Naive thymus-derived CD4-positive, alpha-beta T cell (primary cell): ENCODE results near the gene TMPRSS4. TPM values are rescaled to one million over a fixed set of nuclear protein-coding genes. Genes with fewer than 3 reads are reported as not detected.

Experiments used
- ATAC-seq: fragments of 150-1000 bp; cut with Tn5 transposase; 2 replicates; pipeline ENCODE4 v1.10.0; 2021; ENCODE audit warnings: mild to moderate bottlenecking, moderate library complexity
- CTCF ChIA-PET: fragments of 350-600 bp; sonication (Branson Sonifier 250); formaldehyde crosslinking; loops from one replicate; lab custom pipeline; 2021; ENCODE audit warnings: antibody characterized with exemption; lab: Charles Lee
- POLR2A ChIA-PET: fragments of 350-600 bp; sonication (Branson Sonifier 250); formaldehyde crosslinking; loops from one replicate; lab custom pipeline; 2021; ENCODE audit warnings: antibody characterized with exemption, inconsistent platforms; lab: Charles Lee
- DNase-seq, 9 donors: peaks; one replicate each; pipeline versions ENCODE4 v3.0.0 to v3.0.0-alpha.2; 2020 to 2022; ENCODE audit warnings: mixed read lengths in 1 of 9
- H3K27ac ChIP-seq: one replicate; pipeline ENCODE4 v1.7.0; 2013; ENCODE audit warnings: mild to moderate bottlenecking, low read depth, low read length, moderate library complexity
- H3K27me3 ChIP-seq, 2 donors: one replicate each; pipeline ENCODE4 v1.7.0; 2013; ENCODE audit warnings: low read length in 2 of 2, mild to moderate bottlenecking in 2 of 2, moderate library complexity in 2 of 2; ENCODE audit not compliant: control insufficient read depth in 2 of 2, insufficient read depth in 2 of 2
- H3K36me3 ChIP-seq, 3 experiments: 1 replicate in 2 of 3; 2 replicates in 1 of 3; pipeline ENCODE4 v1.7.0; 2013; ENCODE audit warnings: low read length in 3 of 3, mild to moderate bottlenecking in 3 of 3, moderate library complexity in 1 of 3; ENCODE audit not compliant: insufficient read depth in 3 of 3, control insufficient read depth in 2 of 3
- H3K4me1 ChIP-seq, 2 donors: one replicate each; pipeline ENCODE4 v1.7.0; 2013; ENCODE audit warnings: low read length in 2 of 2, mild to moderate bottlenecking in 2 of 2, moderate library complexity in 1 of 2; ENCODE audit not compliant: control insufficient read depth in 2 of 2, insufficient read depth in 2 of 2
- H3K4me3 ChIP-seq: 2 replicates; pipeline ENCODE4 v1.7.0; 2013; ENCODE audit warnings: mild to moderate bottlenecking, low read length
- H3K9me3 ChIP-seq, 3 experiments: 1 replicate in 2 of 3; 2 replicates in 1 of 3; pipeline ENCODE4 v1.7.0; 2013; ENCODE audit warnings: low read length in 3 of 3; ENCODE audit not compliant: control insufficient read depth in 2 of 3
- H3K27ac Mint-ChIP-seq, 9 donors: one replicate each; pipeline ENCODE4 v1.8.0; 2020 to 2022; ENCODE audit warnings: mixed read lengths in 9 of 9, mild to moderate bottlenecking in 8 of 9, moderate library complexity in 5 of 9, inconsistent platforms in 2 of 9
- H3K27me3 Mint-ChIP-seq, 5 donors: one replicate each; pipeline ENCODE4 v1.8.0; 2021 to 2022; ENCODE audit warnings: mixed read lengths in 5 of 5, mild to moderate bottlenecking in 1 of 5
- H3K36me3 Mint-ChIP-seq, 5 donors: one replicate each; pipeline ENCODE4 v1.8.0; 2020 to 2022; ENCODE audit warnings: mixed read lengths in 5 of 5, mild to moderate bottlenecking in 3 of 5, inconsistent platforms in 1 of 5
- H3K4me1 Mint-ChIP-seq, 7 donors: one replicate each; pipeline ENCODE4 v1.8.0; 2020 to 2022; ENCODE audit warnings: mixed read lengths in 7 of 7, mild to moderate bottlenecking in 3 of 7, inconsistent platforms in 1 of 7
- H3K4me3 Mint-ChIP-seq, 10 donors: one replicate each; pipeline ENCODE4 v1.8.0; 2020 to 2022; ENCODE audit warnings: mild to moderate bottlenecking in 10 of 10, mixed read lengths in 10 of 10, moderate library complexity in 6 of 10, inconsistent platforms in 2 of 10
- H3K9me3 Mint-ChIP-seq, 11 donors: one replicate each; pipeline ENCODE4 v1.8.0; 2020 to 2022; ENCODE audit warnings: mixed read lengths in 11 of 11, mild to moderate bottlenecking in 4 of 11, inconsistent platforms in 1 of 11, moderate library complexity in 1 of 11
- intact Hi-C, 2 donors: fragments of 100-400 bp; cut with micrococcal nuclease; formaldehyde crosslinking; loops; one replicate each; pipeline ENCODE4 v1.15.1; 2023
- polyA plus RNA-seq, 2 donors: library from polyadenylated mRNA; unstranded; fragments of 300-500 nt; fragmentation: Illumina TruSeq; gene quantifications; one replicate each; pipeline ENCODE4 v1.2.3, GENCODE V29; 2021
- total RNA-seq, 6 experiments: library from RNA in 5 of 6; stranded (reverse) in 5 of 6; gene quantifications; 1 replicate in 5 of 6; 2 replicates in 1 of 6; pipeline ENCODE4 v1.2.3 and lab custom pipeline; 2021 to 2026

The TMPRSS4 gene
- total and polyA plus RNA-seq, 7 experiments from 2014 or later = not detected

DNA sequence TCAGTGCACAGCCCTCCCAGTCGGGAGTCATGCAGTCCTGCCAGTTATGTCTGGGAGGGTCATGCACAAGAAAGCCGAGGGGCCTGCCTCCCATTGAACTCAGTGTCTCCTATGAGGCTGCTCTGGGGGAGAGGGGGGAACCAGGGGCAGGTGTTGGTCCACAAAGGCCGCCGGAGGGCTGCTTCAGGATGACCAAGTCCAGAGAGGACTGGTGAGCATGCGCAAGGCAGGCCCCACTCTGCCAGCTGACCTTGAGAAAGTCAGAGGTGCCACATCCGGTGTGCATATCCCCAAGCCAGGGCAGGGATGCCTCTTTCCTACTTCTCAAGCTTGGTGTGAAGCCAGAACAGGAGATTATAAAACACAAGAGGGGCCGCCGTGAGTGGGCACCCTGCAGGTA, 71.4 kb downstream of the TMPRSS4 start:
- Mint-ChIP-seq H3K9me3 (no peaks in the 10 kb centered on the region), H3K36me3 (no peaks in the 10 kb centered on the region), H3K4me3 (no peak overlapping the region), H3K27me3 (peaks cover 30 to 78% (median 48%) of the 10 kb centered on the region in 5 donors), H3K27ac (no peak overlapping the region), H3K4me1 (peaks cover 0 to 13% (median 5%) of the 10 kb centered on the region in 7 donors)
- CTCF ChIA-PET = interaction anchor here (0.6 to 1.3 kb wide), 2 partner anchors 12 to 23 kb away, joined by 3 to 8 read pairs; no protein-coding TSS in a partner anchor
- H3K4me1 ChIP-seq = peaks cover 0 to 2% of the 10 kb centered on the region in 2 donors
- DNase-seq = no peak
- no peak overlapping the region for H3K4me3 ChIP-seq
- no peaks in the 10 kb centered on the region for H3K9me3 ChIP-seq
- POLR2A ChIA-PET = no interaction called here
- peaks cover 5 to 8% of the 10 kb centered on the region in 2 donors for H3K27me3 ChIP-seq
- intact Hi-C loops = loop anchor here in 1 of 2 donors (5.0 kb wide), 1 partner anchor 209 kb away; the partner anchor contains the start of gene UBE4A
- no peak for ATAC-seq
- no peaks in the 10 kb centered on the region for H3K36me3 ChIP-seq
- H3K27ac ChIP-seq = no peak overlapping the region

DNA sequence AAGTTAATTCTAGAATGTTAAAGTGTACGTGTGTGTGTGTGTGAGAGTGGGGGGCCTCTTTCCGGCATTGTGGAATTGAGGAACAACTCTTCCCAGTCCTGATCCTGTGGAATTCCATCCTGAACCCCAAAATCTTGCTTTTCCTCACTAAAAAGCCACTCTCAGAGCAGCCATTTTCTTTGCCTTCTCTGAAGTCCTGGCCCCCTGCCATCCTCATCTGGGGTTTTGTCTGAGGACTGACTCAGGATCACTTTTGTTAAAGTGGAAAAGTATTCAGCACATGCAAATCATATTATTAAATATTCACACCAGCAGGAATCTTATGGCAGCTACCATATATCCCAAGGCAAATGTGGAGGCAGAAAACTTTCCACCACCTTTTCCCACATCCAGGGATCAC, 72.0 kb downstream of the TMPRSS4 start:
- H3K27ac Mint-ChIP-seq = no peak overlapping the region
- H3K27me3 Mint-ChIP-seq = peaks cover 30 to 79% (median 47%) of the 10 kb centered on the region in 5 donors
- H3K27me3 ChIP-seq = peaks cover 5 to 9% of the 10 kb centered on the region in 2 donors
- ATAC-seq = no peak
- H3K9me3 Mint-ChIP-seq = no peaks in the 10 kb centered on the region
- intact Hi-C loops = loop anchor here in 1 of 2 donors (5.0 kb wide), 1 partner anchor 208 kb away; the partner anchor contains the start of gene UBE4A
- POLR2A ChIA-PET = no interaction called here
- no peak overlapping the region for H3K27ac ChIP-seq
- no peaks in the 10 kb centered on the region for H3K9me3 ChIP-seq
- peaks cover 0 to 17% (median 9%) of the 10 kb centered on the region in 7 donors for H3K4me1 Mint-ChIP-seq
- DNase-seq = no peak
- H3K4me3 Mint-ChIP-seq = no peak overlapping the region
- CTCF ChIA-PET = interaction anchor here (0.6 to 1.3 kb wide), 3 partner anchors 12 to 29 kb away, joined by 3 to 8 read pairs (median 3); no protein-coding TSS in a partner anchor
- H3K4me1 ChIP-seq = peaks cover 0 to 3% of the 10 kb centered on the region in 2 donors
- H3K36me3 Mint-ChIP-seq = no peaks in the 10 kb centered on the region
- H3K4me3 ChIP-seq = no peak overlapping the region
- no peaks in the 10 kb centered on the region for H3K36me3 ChIP-seq

DNA sequence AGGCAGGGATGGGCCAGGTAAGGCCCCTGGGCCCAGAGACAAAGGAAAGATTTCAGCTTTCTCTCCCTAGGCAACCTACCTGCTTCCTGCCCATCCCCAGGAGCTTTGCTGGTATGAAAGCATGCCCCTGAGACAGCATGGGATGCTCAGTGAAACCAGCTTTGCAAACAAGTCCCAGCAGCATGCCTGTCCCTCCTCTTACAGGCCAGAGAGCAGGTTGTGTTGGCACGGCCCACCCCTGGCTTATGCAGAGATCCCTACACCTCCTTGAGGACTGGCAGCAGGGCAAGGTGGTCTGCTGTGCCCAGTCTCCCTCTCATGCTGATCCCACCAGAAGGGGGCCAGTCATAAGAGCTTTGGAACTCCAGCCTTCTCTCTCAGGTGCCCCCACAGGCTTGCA, 72.6 kb downstream of the TMPRSS4 start:
- ChIA-PET CTCF (interaction anchor here (0.9 kb wide), 1 partner anchor 29 kb away, joined by 3 read pairs; no protein-coding TSS in a partner anchor), POLR2A (no interaction called here)
- no peaks in the 10 kb centered on the region for H3K9me3 ChIP-seq
- peaks cover 5 to 16% of the 10 kb centered on the region in 2 donors for H3K27me3 ChIP-seq
- Mint-ChIP-seq H3K9me3 (no peaks in the 10 kb centered on the region), H3K36me3 (no peaks in the 10 kb centered on the region), H3K4me1 (peaks cover 0 to 18% (median 11%) of the 10 kb centered on the region in 7 donors), H3K27ac (no peak overlapping the region), H3K27me3 (peaks cover 30 to 79% (median 47%) of the 10 kb centered on the region in 5 donors), H3K4me3 (no peak overlapping the region)
- H3K4me3 ChIP-seq = no peak overlapping the region
- DNase-seq (no peak), ATAC-seq (no peak)
- intact Hi-C loops = loop anchor here in 1 of 2 donors (5.0 kb wide), 1 partner anchor 208 kb away; the partner anchor contains the start of gene UBE4A
- H3K36me3 ChIP-seq = no peaks in the 10 kb centered on the region
- H3K4me1 ChIP-seq = peaks cover 0 to 3% of the 10 kb centered on the region in 2 donors
- H3K27ac ChIP-seq = no peak overlapping the region

DNA sequence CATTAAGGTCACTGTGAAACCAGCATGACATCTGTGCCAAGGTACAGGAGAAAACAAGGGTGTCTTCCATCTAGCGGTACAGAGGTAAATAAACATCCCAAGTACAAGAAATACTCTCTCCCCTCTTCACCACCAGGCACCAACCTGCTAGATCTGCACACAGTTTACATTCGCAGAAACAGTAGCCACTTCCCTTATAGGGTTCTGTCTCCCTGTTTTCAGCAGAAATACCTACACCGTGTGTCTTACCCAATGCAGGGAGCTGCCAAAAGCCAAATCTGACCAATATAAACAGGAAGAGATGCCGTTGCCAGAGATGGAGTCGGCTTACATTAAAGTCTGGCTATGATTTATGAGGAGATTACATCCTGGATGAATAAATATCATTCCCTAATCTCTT, 74.6 kb downstream of the TMPRSS4 start:
- no peaks in the 10 kb centered on the region for H3K9me3 ChIP-seq
- H3K27me3 ChIP-seq = peaks cover 5 to 16% of the 10 kb centered on the region in 2 donors
- H3K27ac ChIP-seq = no peak overlapping the region
- H3K4me1 ChIP-seq = peaks cover 0 to 3% of the 10 kb centered on the region in 2 donors
- peaks cover 41 to 89% (median 56%) of the 10 kb centered on the region in 5 donors for H3K27me3 Mint-ChIP-seq
- H3K27ac Mint-ChIP-seq = no peak overlapping the region
- H3K4me3 ChIP-seq = no peak overlapping the region
- ChIA-PET CTCF (interaction anchor here (0.6 kb wide), 1 partner anchor 92 kb away, joined by 3 read pairs; no protein-coding TSS in a partner anchor), POLR2A (no interaction called here)
- no peak for ATAC-seq
- H3K4me3 Mint-ChIP-seq = peak overlapping the region in 5 of 10 donors; percentile 5 to 50 (median 24)
- intact Hi-C loops = no loop called here
- H3K4me1 Mint-ChIP-seq = peaks cover 0 to 12% (median 8%) of the 10 kb centered on the region in 7 donors
- H3K36me3 Mint-ChIP-seq = no peaks in the 10 kb centered on the region
- H3K9me3 Mint-ChIP-seq = no peaks in the 10 kb centered on the region
- H3K36me3 ChIP-seq = no peaks in the 10 kb centered on the region
- DNase-seq = no peak

DNA sequence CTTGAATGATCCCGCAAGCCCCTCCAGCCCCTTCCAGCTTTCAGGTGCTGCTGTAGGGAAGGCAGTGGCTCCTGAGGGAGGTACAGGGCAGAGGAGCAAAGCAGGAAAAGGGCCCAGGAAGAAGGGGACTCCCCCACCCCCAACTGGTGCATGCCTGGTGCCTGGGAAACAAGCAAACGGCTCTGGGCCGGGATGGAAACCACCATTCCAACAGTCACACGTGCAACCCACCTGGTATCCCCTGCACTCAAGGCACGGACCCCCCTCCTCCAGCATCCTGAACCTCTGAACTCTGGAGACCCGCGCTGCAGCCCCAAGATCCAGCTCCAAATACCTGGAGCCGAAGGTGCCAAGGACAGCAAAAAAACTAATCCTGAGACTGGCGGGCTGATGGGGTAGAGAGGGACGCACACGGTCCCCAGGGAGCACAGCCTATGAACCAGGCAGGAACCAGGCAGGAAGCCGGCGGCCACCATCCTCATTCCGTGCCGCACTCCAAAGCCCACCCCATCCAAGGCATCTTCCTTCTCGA, 75.2 kb downstream of the TMPRSS4 start:
- DNase-seq (no peak), ATAC-seq (no peak)
- ChIA-PET POLR2A (no interaction called here), CTCF (interaction anchor here (0.6 kb wide), 1 partner anchor 91 kb away, joined by 3 read pairs; no protein-coding TSS in a partner anchor)
- intact Hi-C loops = no loop called here
- Mint-ChIP-seq H3K4me1 (peaks cover 6 to 17% (median 11%) of the 10 kb centered on the region in 7 donors), H3K4me3 (peak overlapping the region in 7 of 10 donors; percentile 18 to 75 (median 32)), H3K27ac (no peak overlapping the region), H3K27me3 (peaks cover 45 to 94% (median 59%) of the 10 kb centered on the region in 5 donors), H3K36me3 (no peaks in the 10 kb centered on the region), H3K9me3 (no peaks in the 10 kb centered on the region)
- peaks cover 2 to 16% of the 10 kb centered on the region in 2 donors for H3K27me3 ChIP-seq
- H3K36me3 ChIP-seq = no peaks in the 10 kb centered on the region
- no peak overlapping the region for H3K4me3 ChIP-seq
- peaks cover 0 to 3% of the 10 kb centered on the region in 2 donors for H3K4me1 ChIP-seq
- H3K9me3 ChIP-seq = no peaks in the 10 kb centered on the region
- H3K27ac ChIP-seq = no peak overlapping the region

DNA sequence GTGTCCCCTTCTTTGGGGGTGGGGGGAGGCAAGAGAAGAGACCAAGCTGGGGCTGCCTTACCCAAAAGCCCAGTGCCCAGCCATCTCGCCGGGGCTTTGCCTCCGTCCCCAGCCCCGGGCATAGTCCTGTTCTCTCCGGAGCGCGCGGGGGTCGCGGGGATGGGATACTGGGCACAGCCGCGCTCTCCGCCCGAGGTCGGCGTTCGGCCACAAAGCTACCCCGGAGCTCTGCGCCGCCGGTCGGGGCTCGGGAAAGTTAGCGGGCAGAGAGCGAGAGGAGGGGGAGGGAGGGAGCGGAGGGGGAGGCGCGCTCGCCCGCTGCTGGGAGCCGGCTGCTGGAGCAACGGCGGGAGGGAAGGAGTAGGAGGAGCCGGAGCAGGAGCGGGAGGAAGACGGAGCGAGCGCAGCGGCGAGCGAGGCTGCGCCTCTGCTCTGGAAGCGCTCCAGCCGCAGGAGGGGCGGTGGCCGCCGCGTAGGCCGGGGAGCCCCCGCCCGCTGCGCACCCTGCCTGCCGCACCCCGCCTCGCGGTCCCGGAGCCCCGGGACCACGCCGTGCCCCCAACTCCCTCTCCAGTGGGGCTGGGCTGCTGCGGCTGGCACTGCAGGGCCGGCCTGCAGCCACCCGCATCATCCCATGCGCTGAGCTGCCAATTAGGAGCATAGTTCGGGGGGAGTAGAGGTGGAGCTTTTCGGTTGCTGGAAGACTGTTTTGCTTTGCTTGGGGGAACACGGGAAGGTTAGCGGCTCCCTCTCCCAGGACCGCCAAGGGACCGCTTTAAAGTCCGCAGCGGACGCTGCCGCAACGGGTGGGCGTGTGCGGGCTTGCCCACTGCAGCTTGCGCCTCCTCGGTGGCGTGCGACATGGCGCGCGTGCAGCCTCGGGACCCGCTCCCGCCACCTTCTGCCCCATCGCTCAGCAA, 75.9 kb downstream of the TMPRSS4 start, which contains the start of gene SCN4B:
Gene SCN4B (minus strand): TSS at position 272 of the 920 bp plus-strand sequence. CDS start 150 bp downstream, at position 122.
- no peaks in the 10 kb centered on the region for H3K9me3 Mint-ChIP-seq
- H3K27me3 ChIP-seq = peaks cover 6 to 16% of the 10 kb centered on the region in 2 donors
- no peak within 1 kb of the TSS for H3K27ac ChIP-seq
- peaks cover 0 to 3% of the 10 kb centered on the region in 2 donors for H3K4me1 ChIP-seq
- ChIA-PET POLR2A (no interaction called here), CTCF (no interaction called here)
- H3K4me3 Mint-ChIP-seq = peak within 1 kb of the TSS; percentile 43 to 80 (median 64)
- ATAC-seq (peak; percentile 58), DNase-seq (peak in 2 of 9 donors; percentile 12 to 44)
- H3K27ac Mint-ChIP-seq = no peak within 1 kb of the TSS
- intact Hi-C loops = no loop called here
- no peaks in the 10 kb centered on the region for H3K36me3 ChIP-seq
- H3K36me3 Mint-ChIP-seq = no peaks in the 10 kb centered on the region
- peaks cover 52 to 94% (median 59%) of the 10 kb centered on the region in 5 donors for H3K27me3 Mint-ChIP-seq
- H3K9me3 ChIP-seq = no peaks in the 10 kb centered on the region
- H3K4me1 Mint-ChIP-seq = peaks cover 6 to 18% (median 11%) of the 10 kb centered on the region in 7 donors
- peak within 1 kb of the TSS; percentile 52 for H3K4me3 ChIP-seq
